H9 (cell line): ENCODE data around the gene LIG3. TPM values are rescaled to one million over a fixed set of nuclear protein-coding genes. Genes with fewer than 3 reads are reported as not detected.

Source experiments
- DNase-seq: peaks from one replicate; pipeline ENCODE4 v3.0.0-alpha.2; 2017
- H2AFZ ChIP-seq: one replicate; pipeline ENCODE4 v1.6.1; 2013; ENCODE audit warnings: mild to moderate bottlenecking, low read length, control low read depth, moderate library complexity
- H2AK5ac ChIP-seq: 2 replicates; pipeline ENCODE4 v1.6.1; 2013; ENCODE audit warnings: low read length, control low read depth, mixed read lengths; ENCODE audit not compliant: insufficient read length
- H2BK120ac ChIP-seq: one replicate; pipeline ENCODE4 v1.6.1; 2013; ENCODE audit warnings: low read depth, mild to moderate bottlenecking, low read length, control low read depth, inconsistent platforms; ENCODE audit not compliant: poor library complexity, severe bottlenecking
- H2BK12ac ChIP-seq: 2 replicates; pipeline ENCODE4 v1.6.1; 2013; ENCODE audit warnings: low read length, control low read depth, mixed read lengths, low read depth; ENCODE audit not compliant: insufficient read length
- H2BK15ac ChIP-seq: 2 replicates; pipeline ENCODE4 v1.6.1; 2013; ENCODE audit warnings: low read depth, low read length, control low read depth
- H2BK20ac ChIP-seq: one replicate; pipeline ENCODE4 v1.6.1; 2013; ENCODE audit warnings: low read depth, mild to moderate bottlenecking, low read length, control low read depth, inconsistent platforms; ENCODE audit not compliant: poor library complexity, severe bottlenecking
- H2BK5ac ChIP-seq: 2 replicates; pipeline ENCODE4 v1.6.1; 2013; ENCODE audit warnings: low read length, control low read depth, mixed read lengths; ENCODE audit not compliant: insufficient read length
- H3K14ac ChIP-seq: 2 replicates; pipeline ENCODE4 v1.6.1; 2013; ENCODE audit warnings: low read length, control low read depth; ENCODE audit not compliant: insufficient read depth
- H3K18ac ChIP-seq: 2 replicates; pipeline ENCODE4 v1.6.1; 2013; ENCODE audit warnings: low read depth, mild to moderate bottlenecking, mixed read lengths, low read length, control low read depth; ENCODE audit not compliant: insufficient read length
- H3K23ac ChIP-seq: 2 replicates; pipeline ENCODE4 v1.6.1; 2013; ENCODE audit warnings: low read length, control low read depth, mixed read lengths, low read depth; ENCODE audit not compliant: insufficient read length
- H3K23me2 ChIP-seq: 2 replicates; pipeline ENCODE4 v1.6.1; 2013; ENCODE audit warnings: low read depth, mild to moderate bottlenecking, mixed read lengths, low read length, control low read depth; ENCODE audit not compliant: insufficient read length, poor library complexity, severe bottlenecking
- H3K27ac ChIP-seq: 2 replicates; pipeline ENCODE4 v1.5.1; 2013; ENCODE audit warnings: low read length, control low read depth, mixed read lengths, low read depth; ENCODE audit not compliant: insufficient read length
- H3K27me3 ChIP-seq: 2 replicates; pipeline ENCODE4 v1.6.1; 2013; ENCODE audit warnings: low read length, control low read depth, inconsistent platforms; ENCODE audit not compliant: insufficient read depth
- H3K4ac ChIP-seq: 2 replicates; pipeline ENCODE4 v1.6.1; 2013; ENCODE audit warnings: low read depth, mild to moderate bottlenecking, control low read depth, inconsistent platforms, low read length, moderate library complexity
- H3K4me1 ChIP-seq: 2 replicates; pipeline ENCODE4 v1.6.1; 2013; ENCODE audit warnings: low read length, control low read depth, inconsistent platforms; ENCODE audit not compliant: insufficient read depth
- H3K4me2 ChIP-seq: 2 replicates; pipeline ENCODE4 v1.6.1; 2013; ENCODE audit warnings: low read length, control low read depth, mixed read lengths; ENCODE audit not compliant: insufficient read length, insufficient read depth
- H3K56ac ChIP-seq: 2 replicates; pipeline ENCODE4 v1.6.1; 2013; ENCODE audit warnings: low read depth, mild to moderate bottlenecking, mixed read lengths, low read length, control low read depth; ENCODE audit not compliant: insufficient read length
- H3K79me1 ChIP-seq: 2 replicates; pipeline ENCODE4 v1.6.1; 2013; ENCODE audit warnings: low read depth, mild to moderate bottlenecking, moderate library complexity, low read length, control low read depth, inconsistent platforms; ENCODE audit not compliant: insufficient read depth, poor library complexity, severe bottlenecking
- H3K79me2 ChIP-seq: 2 replicates; pipeline ENCODE4 v1.6.1; 2013; ENCODE audit warnings: low read length, control low read depth, inconsistent platforms; ENCODE audit not compliant: insufficient read depth
- H3K9ac ChIP-seq: 2 replicates; pipeline ENCODE4 v1.6.1; 2013; ENCODE audit warnings: low read length, control low read depth, mixed read lengths; ENCODE audit not compliant: insufficient read length; ENCODE audit errors: extremely low read depth
- H3K9me3 ChIP-seq: one replicate; pipeline ENCODE4 v1.6.1; 2013; ENCODE audit warnings: low read depth, low read length, inconsistent platforms; ENCODE audit not compliant: control insufficient read depth
- H3T11ph ChIP-seq: one replicate; pipeline ENCODE4 v1.6.1; 2013; ENCODE audit warnings: mild to moderate bottlenecking, low read length, control low read depth, inconsistent platforms
- H4K20me1 ChIP-seq: one replicate; pipeline ENCODE4 v1.6.1; 2013; ENCODE audit not compliant: control insufficient read depth, insufficient read length, insufficient read depth
- H4K5ac ChIP-seq: 2 replicates; pipeline ENCODE4 v1.6.1; 2013; ENCODE audit warnings: low read depth, mild to moderate bottlenecking, mixed read lengths, low read length, control low read depth; ENCODE audit not compliant: insufficient read length
- H4K8ac ChIP-seq: replicated peaks from 2 replicates; pipeline ENCODE4 v1.6.1; 2013; ENCODE audit warnings: low read length, control low read depth, mixed read lengths, low read depth; ENCODE audit not compliant: insufficient read length
- H4K91ac ChIP-seq: 2 replicates; pipeline ENCODE4 v1.6.1; 2013; ENCODE audit warnings: low read depth, mild to moderate bottlenecking, moderate library complexity, mixed read lengths, low read length, control low read depth; ENCODE audit not compliant: insufficient read length
- H3K27ac Mint-ChIP-seq, 3 experiments: 2 replicates in 2 of 3; 3 replicates in 1 of 3; pipeline ENCODE4 v1.8.0; 2020 to 2021; ENCODE audit warnings: mixed read lengths in 3 of 3, mild to moderate bottlenecking in 1 of 3, moderate library complexity in 1 of 3
- H3K27me3 Mint-ChIP-seq: 2 replicates; pipeline ENCODE4 v1.8.0; 2021; ENCODE audit warnings: low read depth, mild to moderate bottlenecking, moderate library complexity, mixed read lengths
- H3K36me3 Mint-ChIP-seq, 3 experiments: 2 replicates in 2 of 3; 3 replicates in 1 of 3; pipeline ENCODE4 v1.8.0; 2020 to 2021; ENCODE audit warnings: low read depth in 3 of 3, mixed read lengths in 3 of 3; ENCODE audit not compliant: insufficient read depth in 1 of 3
- H3K4me1 Mint-ChIP-seq, 2 experiments: 2 replicates each; pipeline ENCODE4 v1.8.0; 2020; ENCODE audit warnings: mixed read lengths in 2 of 2
- H3K4me3 Mint-ChIP-seq, 2 experiments: 2 replicates in 1 of 2; 3 replicates in 1 of 2; pipeline ENCODE4 v1.8.0; 2020 to 2021; ENCODE audit warnings: mild to moderate bottlenecking in 2 of 2, mixed read lengths in 2 of 2, moderate library complexity in 1 of 2
- H3K9me3 Mint-ChIP-seq, 2 experiments: 2 replicates in 1 of 2; 3 replicates in 1 of 2; pipeline ENCODE4 v1.8.0; 2020; ENCODE audit warnings: mild to moderate bottlenecking in 2 of 2, mixed read lengths in 2 of 2, moderate library complexity in 1 of 2
- CTCF ChIP-seq: fragments of 200-600 bp; sonication (generic); conservative IDR thresholded peaks from 3 replicates; pipeline ENCODE4 v1.8.0; 2021; ENCODE audit warnings: antibody characterized with exemption, mild to moderate bottlenecking
- WGBS: extraction: QIAGEN DNeasy Blood & Tissue Kit; methylation state at CpG from one replicate; pipeline ENCODE4 v1.1.7; 2013; ENCODE audit warnings: missing lambda C conversion rate, low lambda C conversion rate, mixed read lengths; ENCODE audit not compliant: insufficient read length; ENCODE audit errors: extremely low coverage; 5-methylcytosine and 5-hydroxymethylcytosine counted together
- total RNA-seq: library from RNA; stranded (reverse); gene quantifications from 2 replicates; pipeline ENCODE4 v1.2.1, GENCODE V29; 2021

The LIG3 gene
- total RNA-seq, 1 experiment from 2014 or later: 96.0 TPM

GRCh38 chr17:35030780-35031179 is 50.5 kb downstream of the LIG3 start:
- no peak overlapping the region for H3K27ac ChIP-seq
- no peaks in the 10 kb centered on the region for H3K23me2 ChIP-seq
- no peak overlapping the region for H2BK20ac ChIP-seq
- H3K9me3 Mint-ChIP-seq: no peaks in the 10 kb centered on the region
- no peak overlapping the region for H3K27ac Mint-ChIP-seq
- no peak overlapping the region for H3K4me3 Mint-ChIP-seq
- H3K18ac ChIP-seq: no peak overlapping the region
- no peaks in the 10 kb centered on the region for H3K79me2 ChIP-seq
- no peaks in the 10 kb centered on the region for H3K9me3 ChIP-seq
- H3K4me1 Mint-ChIP-seq: no peaks in the 10 kb centered on the region
- no peak for DNase-seq
- no peaks in the 10 kb centered on the region for H3K4me1 ChIP-seq
- H3K56ac ChIP-seq: no peak overlapping the region
- no peak overlapping the region for H2BK15ac ChIP-seq
- no peak overlapping the region for H4K91ac ChIP-seq
- H3K23ac ChIP-seq: no peak overlapping the region
- H3K27me3 Mint-ChIP-seq: no peaks in the 10 kb centered on the region
- H2BK12ac ChIP-seq: no peak overlapping the region
- H3K4ac ChIP-seq: no peak overlapping the region
- H2AK5ac ChIP-seq: no peak overlapping the region
- no peaks in the 10 kb centered on the region for H3K79me1 ChIP-seq
- TF ChIP-seq CTCF: no peak
- no CpG with 5 or more reads among the region's 1 CpG for WGBS
- no peak overlapping the region for H4K5ac ChIP-seq
- H2AFZ ChIP-seq: no peak overlapping the region
- H3K14ac ChIP-seq: no peak overlapping the region
- H3T11ph ChIP-seq: no peak overlapping the region
- no peaks in the 10 kb centered on the region for H3K27me3 ChIP-seq
- no peak overlapping the region for H3K9ac ChIP-seq
- H3K36me3 Mint-ChIP-seq: no peaks in the 10 kb centered on the region
- H4K8ac ChIP-seq: no peak overlapping the region
- no peak overlapping the region for H2BK120ac ChIP-seq
- no peak overlapping the region for H2BK5ac ChIP-seq
- H4K20me1 ChIP-seq: no peaks in the 10 kb centered on the region
- no peak overlapping the region for H3K4me2 ChIP-seq
